Measurements from ENCODE around the gene PLAGL2. TPM values are rescaled to one million over a fixed set of nuclear protein-coding genes. Genes with fewer than 3 reads are reported as not detected.
"Not testable (repeated sequence)": the region's sequence is repeated elsewhere in the genome, so short reads cannot be mapped to it uniquely, and the experiment has no call there.

The PLAGL2 gene
- total RNA-seq, 1 experiment from 2014 or later: 40.6 TPM

GRCh38 chr20:32195581-32195980 lies 12.0 kb downstream of the PLAGL2 start:
- Histone ChIP-seq H3K27ac (ENCODE audit: low read length) (no peak overlapping the region), H3K27me3 (ENCODE audit: control insufficient read depth, insufficient read depth, low read length) (no peaks in the 10 kb centered on the region), H3K4me1 (ENCODE audit: control insufficient read depth, insufficient read depth, low read length) (peaks cover 7% of the 10 kb centered on the region; the same call in 1 of the 2 replicates), H3K4me3 (ENCODE audit: low read depth in 2 of 2, low read length in 2 of 2) (no peak overlapping the region), H3K36me3 (ENCODE audit: control insufficient read depth, insufficient read depth, low read length) (peaks cover 31% of the 10 kb centered on the region), H3K9me3 (ENCODE audit: control insufficient read depth, insufficient read depth, low read depth, low read length) (no peaks in the 10 kb centered on the region)
- CTCF ChIA-PET: no interaction called here
- POLR2A ChIA-PET: no interaction called here
- ATAC-seq (no peak), DNase-seq (ENCODE audit: low read depth, low spot score) (no peak)
- intact Hi-C loops (cut with micrococcal nuclease; ENCODE audit: unreplicated experiment): loop anchor here (10.0 kb wide), 1 partner anchor 561 kb away; the partner anchor contains the start of gene COX4I2
- TF ChIP-seq SIN3A (IDR thresholded peaks at IDR 0.05; ENCODE audit: borderline replicate concordance, insufficient read depth, low read depth, low read length): no peak
- no peak for TF ChIP-seq TCF7L2 (IDR thresholded peaks at IDR 0.05; ENCODE audit: low read depth, low read length)
- in situ Hi-C loops (cut with HindIII; ENCODE audit: low pct_unique_long_range_greater_than_20kb, low sequenced_read_pairs): no loop called here
- no TSS peak for BruUV-seq (replicated peaks)

GRCh38 chr20:32193996-32194395 lies 13.5 kb downstream of the PLAGL2 start:
- H3K27ac ChIP-seq (ENCODE audit: low read length): no peak overlapping the region
- BruUV-seq (replicated peaks): no TSS peak
- ATAC-seq (no peak), DNase-seq (ENCODE audit: low read depth, low spot score) (no peak)
- in situ Hi-C loops (cut with HindIII; ENCODE audit: low pct_unique_long_range_greater_than_20kb, low sequenced_read_pairs) (no loop called here), intact Hi-C loops (cut with micrococcal nuclease; ENCODE audit: unreplicated experiment) (loop anchor here (10.0 kb wide), 1 partner anchor 559 kb away; the partner anchor contains the start of gene COX4I2)
- TF ChIP-seq SIN3A (IDR thresholded peaks at IDR 0.05; ENCODE audit: borderline replicate concordance, insufficient read depth, low read depth, low read length) (no peak), TCF7L2 (IDR thresholded peaks at IDR 0.05; ENCODE audit: low read depth, low read length) (no peak), REST (IDR thresholded peaks at IDR 0.05; ENCODE audit: insufficient read depth in 1 of 2, low read depth in 2 of 2, low read length in 1 of 2) (no peak), POLR2AphosphoS5 (IDR thresholded peaks at IDR 0.05; ENCODE audit: low read depth, low read length) (no peak), CTCF (IDR thresholded peaks at IDR 0.05) (no peak)
- POLR2A ChIA-PET: no interaction called here
- CTCF ChIA-PET: no interaction called here
- peaks cover 30% of the 10 kb centered on the region for H3K36me3 ChIP-seq (ENCODE audit: control insufficient read depth, insufficient read depth, low read length)
- H3K27me3 ChIP-seq (ENCODE audit: control insufficient read depth, insufficient read depth, low read length): no peaks in the 10 kb centered on the region
- H3K4me3 ChIP-seq (ENCODE audit: low read depth in 2 of 2, low read length in 2 of 2): no peak overlapping the region
- H3K4me1 ChIP-seq (ENCODE audit: control insufficient read depth, insufficient read depth, low read length): peaks cover 9% of the 10 kb centered on the region; the same call in 1 of the 2 replicates
- H3K9me3 ChIP-seq (ENCODE audit: control insufficient read depth, insufficient read depth, low read depth, low read length): no peaks in the 10 kb centered on the region

- H3K27ac ChIP-seq (ENCODE audit: low read length); H3K4me1 ChIP-seq (ENCODE audit: control insufficient read depth, insufficient read depth, low read length); BruUV-seq (replicated peaks); DNase-seq (ENCODE audit: low read depth, low spot score); H3K27me3 ChIP-seq (ENCODE audit: control insufficient read depth, insufficient read depth, low read length); ATAC-seq; CTCF ChIA-PET; H3K4me3 ChIP-seq (ENCODE audit: low read depth in 2 of 2, low read length in 2 of 2); POLR2A ChIA-PET; in situ Hi-C loops (cut with HindIII; ENCODE audit: low pct_unique_long_range_greater_than_20kb, low sequenced_read_pairs); H3K9me3 ChIP-seq (ENCODE audit: control insufficient read depth, insufficient read depth, low read depth, low read length): not testable (repeated sequence)
- TF ChIP-seq POLR2AphosphoS5 (IDR thresholded peaks at IDR 0.05; ENCODE audit: low read depth, low read length): 0 out of 2 replicates have a peak, but pooled peaks have one; percentile 9
- intact Hi-C loops (cut with micrococcal nuclease; ENCODE audit: unreplicated experiment): loop anchor here (10.0 kb wide), 1 partner anchor 559 kb away; the partner anchor contains the start of gene COX4I2
- H3K36me3 ChIP-seq (ENCODE audit: control insufficient read depth, insufficient read depth, low read length): peaks cover 24% of the 10 kb centered on the region
These were observed 14.2 kb downstream of the PLAGL2 start for GRCh38 chr20:32193336-32193735.

Data from Panc1 (cell line).